ENCODE data around the gene POU6F2. TPM values are rescaled to one million over a fixed set of nuclear protein-coding genes. Genes with fewer than 3 reads are reported as not detected.
"Not testable (repeated sequence)": the region's sequence is repeated elsewhere in the genome, so short reads cannot be mapped to it uniquely, and the experiment has no call there.

Gene POU6F2
- total and polyA plus RNA-seq, 2 experiments from 2014 or later, result not detected

DNA sequence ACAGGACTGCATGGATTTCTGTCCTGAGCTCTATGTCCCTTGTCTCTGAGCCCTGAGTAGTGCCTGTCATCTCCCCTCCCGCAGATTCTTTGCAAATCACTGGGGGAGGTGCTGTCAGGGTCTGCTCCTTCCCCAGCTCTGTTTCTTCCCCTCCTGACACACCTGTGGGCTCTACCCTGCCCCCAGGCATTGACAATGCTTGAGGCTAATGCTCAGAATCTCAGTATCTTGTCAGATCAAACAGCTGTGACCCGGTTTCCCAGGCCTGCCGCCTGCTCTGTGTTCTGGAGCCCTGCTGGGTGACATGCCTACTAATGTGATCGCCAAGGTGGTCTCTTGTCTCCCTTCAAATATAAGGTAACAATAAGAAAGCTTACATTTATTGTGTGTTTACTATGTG, 209.0 kb downstream of the POU6F2 start:
- no peaks in the 10 kb centered on the region for H3F3A ChIP-seq (ENCODE audit: insufficient read depth)
- no peak overlapping the region for H3K4me3 ChIP-seq
- no peaks in the 10 kb centered on the region for H3K79me2 ChIP-seq (ENCODE audit: insufficient read depth)
- H3K9me2 ChIP-seq (ENCODE audit: insufficient read depth), result no peaks in the 10 kb centered on the region
- no peak overlapping the region for H3K4me2 ChIP-seq (ENCODE audit: unreplicated experiment)
- H3K27ac ChIP-seq, result no peak overlapping the region
- WGBS, 2 experiments (ENCODE audit: low coverage in 1 of 2, low lambda C conversion rate in 2 of 2, missing lambda C conversion rate in 2 of 2), result 27 to 28% methylated on average over 4 of the region's 4 CpGs
- H4K20me1 ChIP-seq (ENCODE audit: insufficient read depth), result no peaks in the 10 kb centered on the region
- in situ Hi-C loops (cut with MboI), result no loop called here
- H3K9me3 ChIP-seq (ENCODE audit: low read depth), result no peaks in the 10 kb centered on the region
- no peak overlapping the region for H3K9ac ChIP-seq
- no peaks in the 10 kb centered on the region for H3K27me3 ChIP-seq (replicated peaks; ENCODE audit: insufficient read depth)
- no peaks in the 10 kb centered on the region for H3K4me1 ChIP-seq (ENCODE audit: insufficient read depth)
- no peak for DNase-seq
- H2AFZ ChIP-seq, result no peak overlapping the region
- TF ChIP-seq EZH2phosphoT487 (IDR thresholded peaks at IDR 0.05; ENCODE audit: insufficient read depth, low read depth), result no peak
- no peak for TF ChIP-seq EZH2 (IDR thresholded peaks at IDR 0.05; ENCODE audit: insufficient read depth, poor library complexity, severe bottlenecking)
- no peaks in the 10 kb centered on the region for H3K36me3 ChIP-seq (ENCODE audit: low read depth)

DNA sequence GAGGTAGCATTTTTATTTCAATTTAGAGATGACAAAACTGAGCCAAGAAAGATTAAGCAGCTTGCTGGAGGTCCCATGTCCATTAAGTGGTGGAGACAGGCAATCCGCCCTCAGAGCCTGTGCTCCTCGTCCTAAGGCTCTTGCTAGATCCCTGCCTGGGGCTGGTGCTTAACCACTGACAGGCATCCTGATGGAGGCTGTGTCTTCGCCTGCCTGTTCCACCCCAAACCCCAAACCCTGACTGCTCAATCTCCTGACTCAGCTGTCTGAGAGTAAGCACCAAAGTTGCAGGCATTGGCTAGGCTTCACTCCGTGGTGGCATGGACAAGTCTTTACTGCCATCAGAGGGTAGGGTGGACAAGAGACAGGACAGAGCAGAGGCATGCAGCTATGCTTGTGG, 209.4 kb downstream of the POU6F2 start:
- Histone ChIP-seq H3K27ac (no peak overlapping the region), H3K79me2 (ENCODE audit: insufficient read depth) (no peaks in the 10 kb centered on the region), H3K27me3 (replicated peaks; ENCODE audit: insufficient read depth) (no peaks in the 10 kb centered on the region), H3K9me3 (ENCODE audit: low read depth) (no peaks in the 10 kb centered on the region), H3K4me3 (no peak overlapping the region), H3K36me3 (ENCODE audit: low read depth) (no peaks in the 10 kb centered on the region), H4K20me1 (ENCODE audit: insufficient read depth) (no peaks in the 10 kb centered on the region), H3K9me2 (ENCODE audit: insufficient read depth) (no peaks in the 10 kb centered on the region), H3F3A (ENCODE audit: insufficient read depth) (no peaks in the 10 kb centered on the region), H3K4me2 (ENCODE audit: unreplicated experiment) (no peak overlapping the region), H3K4me1 (ENCODE audit: insufficient read depth) (no peaks in the 10 kb centered on the region), H2AFZ (no peak overlapping the region), H3K9ac (no peak overlapping the region)
- TF ChIP-seq EZH2 (IDR thresholded peaks at IDR 0.05; ENCODE audit: insufficient read depth, poor library complexity, severe bottlenecking) (no peak), EZH2phosphoT487 (IDR thresholded peaks at IDR 0.05; ENCODE audit: insufficient read depth, low read depth) (no peak)
- WGBS, 2 experiments (ENCODE audit: low coverage in 1 of 2, low lambda C conversion rate in 2 of 2, missing lambda C conversion rate in 2 of 2), result 8 to 9% methylated on average over 4 of the region's 4 CpGs
- in situ Hi-C loops (cut with MboI), result no loop called here
- no peak for DNase-seq

DNA sequence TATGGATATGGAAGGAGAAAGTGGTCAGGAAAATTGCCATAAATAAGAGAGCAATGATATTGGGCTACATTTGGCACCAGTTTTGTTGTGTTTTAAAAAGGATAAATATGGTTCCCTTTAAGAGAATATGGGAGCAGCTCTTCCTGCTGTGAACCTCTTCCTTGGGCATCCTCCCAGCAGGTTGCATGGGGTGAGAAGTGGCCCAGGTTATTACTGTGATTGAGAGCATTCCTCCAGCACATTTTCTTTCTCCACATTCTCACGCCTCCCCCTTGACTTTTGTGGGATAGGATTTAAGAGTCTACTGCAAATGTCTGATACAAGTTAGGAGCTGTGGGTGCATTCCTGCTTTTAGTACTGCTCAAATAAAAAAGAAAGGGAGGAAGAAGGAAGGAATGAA, 214.8 kb downstream of the POU6F2 start:
- Histone ChIP-seq H3K27me3 (replicated peaks; ENCODE audit: insufficient read depth) (no peaks in the 10 kb centered on the region), H3K9me2 (ENCODE audit: insufficient read depth) (no peaks in the 10 kb centered on the region), H2AFZ (no peak overlapping the region), H4K20me1 (ENCODE audit: insufficient read depth) (no peaks in the 10 kb centered on the region), H3K4me3 (no peak overlapping the region), H3K9ac (no peak overlapping the region), H3F3A (ENCODE audit: insufficient read depth) (no peaks in the 10 kb centered on the region), H3K36me3 (ENCODE audit: low read depth) (no peaks in the 10 kb centered on the region), H3K4me2 (ENCODE audit: unreplicated experiment) (no peak overlapping the region), H3K27ac (no peak overlapping the region), H3K9me3 (ENCODE audit: low read depth) (no peaks in the 10 kb centered on the region), H3K4me1 (ENCODE audit: insufficient read depth) (no peaks in the 10 kb centered on the region), H3K79me2 (ENCODE audit: insufficient read depth) (no peaks in the 10 kb centered on the region)
- in situ Hi-C loops (cut with MboI), result no loop called here
- no peak for DNase-seq
- WGBS, 2 experiments (ENCODE audit: low coverage in 1 of 2, low lambda C conversion rate in 2 of 2, missing lambda C conversion rate in 2 of 2), result 5 to 10% methylated on average over 1 of the region's 1 CpG
- TF ChIP-seq EZH2phosphoT487 (IDR thresholded peaks at IDR 0.05; ENCODE audit: insufficient read depth, low read depth) (no peak), EZH2 (IDR thresholded peaks at IDR 0.05; ENCODE audit: insufficient read depth, poor library complexity, severe bottlenecking) (no peak)

DNA sequence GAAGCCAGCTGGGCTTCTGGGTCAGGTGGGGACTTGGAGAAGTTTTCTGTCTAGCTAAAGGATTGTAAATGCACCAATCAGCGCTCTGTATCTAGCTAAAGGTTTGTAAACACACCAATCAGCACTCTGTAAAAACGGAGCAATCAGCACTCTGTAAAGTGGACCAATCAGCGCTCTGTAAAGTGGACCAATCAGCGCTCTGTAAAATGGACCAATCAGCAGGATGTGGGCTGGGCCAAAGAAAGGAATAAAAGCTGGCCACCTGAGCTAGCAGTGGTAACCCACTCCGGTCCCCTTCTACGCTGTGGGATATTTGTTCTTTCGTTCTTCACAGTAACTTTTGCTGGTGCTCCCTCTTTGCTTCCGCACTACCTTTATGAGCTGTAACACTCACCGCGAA, 216.7 kb downstream of the POU6F2 start:
- H3K9me3 ChIP-seq (ENCODE audit: low read depth); H3K9ac ChIP-seq; H3K79me2 ChIP-seq (ENCODE audit: insufficient read depth); H3K27me3 ChIP-seq (replicated peaks; ENCODE audit: insufficient read depth); in situ Hi-C loops (cut with MboI); H3F3A ChIP-seq (ENCODE audit: insufficient read depth); H3K4me3 ChIP-seq; H3K4me2 ChIP-seq (ENCODE audit: unreplicated experiment); H4K20me1 ChIP-seq (ENCODE audit: insufficient read depth); H3K9me2 ChIP-seq (ENCODE audit: insufficient read depth); H3K4me1 ChIP-seq (ENCODE audit: insufficient read depth); H2AFZ ChIP-seq; H3K36me3 ChIP-seq (ENCODE audit: low read depth); H3K27ac ChIP-seq; DNase-seq: not testable (repeated sequence)
- 77 to 89% methylated on average over 8 to 9 of the region's 10 CpGs for WGBS, 2 experiments (ENCODE audit: low coverage in 1 of 2, low lambda C conversion rate in 2 of 2, missing lambda C conversion rate in 2 of 2)

DNA sequence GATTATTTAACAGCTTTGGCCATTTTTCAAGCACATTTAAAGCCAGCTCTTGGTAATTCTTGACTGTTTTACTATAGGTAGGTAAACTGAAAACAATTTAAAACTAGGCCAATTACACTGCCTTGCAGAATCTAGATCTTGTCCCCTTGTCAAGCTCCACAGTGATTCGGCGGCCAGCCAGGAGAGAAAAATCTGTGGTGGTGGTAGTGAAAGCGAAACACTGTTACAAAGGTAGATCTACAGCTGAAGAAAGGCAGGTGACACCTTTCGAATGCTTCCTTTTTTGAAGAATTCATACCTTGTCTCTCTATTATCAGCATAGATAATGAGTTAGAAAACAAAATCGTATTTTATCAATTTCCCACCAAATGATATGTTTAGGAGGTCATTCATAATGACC, 218.3 kb downstream of the POU6F2 start:
- Histone ChIP-seq H3K4me1 (ENCODE audit: insufficient read depth) (no peaks in the 10 kb centered on the region), H3F3A (ENCODE audit: insufficient read depth) (no peaks in the 10 kb centered on the region), H3K4me2 (ENCODE audit: unreplicated experiment) (no peak overlapping the region), H3K9me2 (ENCODE audit: insufficient read depth) (no peaks in the 10 kb centered on the region), H4K20me1 (ENCODE audit: insufficient read depth) (no peaks in the 10 kb centered on the region), H3K9ac (no peak overlapping the region), H2AFZ (no peak overlapping the region), H3K79me2 (ENCODE audit: insufficient read depth) (no peaks in the 10 kb centered on the region), H3K27me3 (replicated peaks; ENCODE audit: insufficient read depth) (no peaks in the 10 kb centered on the region), H3K9me3 (ENCODE audit: low read depth) (no peaks in the 10 kb centered on the region), H3K36me3 (ENCODE audit: low read depth) (no peaks in the 10 kb centered on the region), H3K4me3 (no peak overlapping the region), H3K27ac (no peak overlapping the region)
- in situ Hi-C loops (cut with MboI), result no loop called here
- DNase-seq, result no peak
- WGBS, 2 experiments (ENCODE audit: low coverage in 1 of 2, low lambda C conversion rate in 2 of 2, missing lambda C conversion rate in 2 of 2), result 38 to 48% methylated on average over 5 of the region's 5 CpGs
- no peak for TF ChIP-seq EZH2 (IDR thresholded peaks at IDR 0.05; ENCODE audit: insufficient read depth, poor library complexity, severe bottlenecking)
- TF ChIP-seq EZH2phosphoT487 (IDR thresholded peaks at IDR 0.05; ENCODE audit: insufficient read depth, low read depth), result no peak
